DOHH2 (cell line): ENCODE results near the gene GAK.

ENCODE experiments used
- H3F3A ChIP-seq: fragments of 200-600 bp; sonication (generic), shearing (Covaris generic); 2 replicates; pipeline ENCODE4 v1.6.0; 2016; ENCODE audit warnings: antibody characterized with exemption, mild to moderate bottlenecking; ENCODE audit not compliant: control insufficient read depth, insufficient read depth
- H3K27ac ChIP-seq: fragments of 200-600 bp; sonication (generic); 2 replicates; pipeline ENCODE4 v1.5.1; 2014; ENCODE audit warnings: low read depth, mild to moderate bottlenecking, low read length, moderate library complexity
- H3K27me3 ChIP-seq: fragments of 200-600 bp; sonication (generic); 2 replicates; pipeline ENCODE4 v1.6.1; 2014; ENCODE audit warnings: mild to moderate bottlenecking, low read length, mixed read lengths; ENCODE audit not compliant: control insufficient read depth
- H3K36me3 ChIP-seq: fragments of 200-600 bp; sonication (generic); 2 replicates; pipeline ENCODE4 v1.6.1; 2014; ENCODE audit warnings: mild to moderate bottlenecking, low read length, moderate library complexity, mixed read lengths; ENCODE audit not compliant: control insufficient read depth
- H3K4me1 ChIP-seq: fragments of 200-600 bp; sonication (generic); 2 replicates; pipeline ENCODE4 v1.6.1; 2014; ENCODE audit warnings: mild to moderate bottlenecking, low read length, mixed read lengths; ENCODE audit not compliant: control insufficient read depth
- H3K4me2 ChIP-seq: fragments of 200-600 bp; sonication (generic); 2 replicates; pipeline ENCODE4 v1.6.0; 2014; ENCODE audit warnings: mild to moderate bottlenecking, low read length, moderate library complexity
- H3K4me3 ChIP-seq: fragments of 200-600 bp; sonication (generic); 2 replicates; pipeline ENCODE4 v1.5.1; 2014; ENCODE audit warnings: mild to moderate bottlenecking, low read length, mixed read lengths
- H3K79me2 ChIP-seq: fragments of 200-600 bp; sonication (generic); 2 replicates; pipeline ENCODE4 v1.6.1; 2014; ENCODE audit warnings: mild to moderate bottlenecking, low read length, mixed read lengths; ENCODE audit not compliant: control insufficient read depth
- H3K9me2 ChIP-seq: fragments of 200-600 bp; sonication (generic); replicated peaks from 2 replicates; pipeline ENCODE4 v1.6.1; 2014; ENCODE audit warnings: mild to moderate bottlenecking, low read length, mixed read lengths; ENCODE audit not compliant: control insufficient read depth
- H3K9me3 ChIP-seq: fragments of 200-600 bp; sonication (generic); 2 replicates; pipeline ENCODE4 v1.6.1; 2014; ENCODE audit warnings: antibody characterized with exemption, low read length, mixed read lengths; ENCODE audit not compliant: control insufficient read depth, insufficient read depth
- H4K20me1 ChIP-seq: fragments of 200-600 bp; sonication (generic); 2 replicates; pipeline ENCODE4 v1.6.0; 2014; ENCODE audit warnings: low read depth, mild to moderate bottlenecking, antibody characterized with exemption, low read length, moderate library complexity; ENCODE audit not compliant: control insufficient read depth, insufficient read depth
- EZH2phosphoT487 ChIP-seq: fragments of 200-600 bp; sonication (generic); IDR thresholded peaks from 2 replicates; pipeline ENCODE4 v1.6.1; 2017; ENCODE audit warnings: borderline replicate concordance, mild to moderate bottlenecking, antibody characterized with exemption, low read length, moderate library complexity, mixed read lengths
- TF ChIP-seq, protein P1 (sequence below): fragments of 200-600 bp; sonication (generic); IDR thresholded peaks from one replicate; pipeline ENCODE4 v1.5.1; 2014; ENCODE audit warnings: antibody characterized with exemption, mild to moderate bottlenecking, low read depth, low read length; ENCODE audit not compliant: poor library complexity, severe bottlenecking

GAK gene

GRCh38 chr4:955161-955921, 23.2 kb upstream of the GAK start:
- no peaks in the 10 kb centered on the region for H3K36me3 ChIP-seq
- no peak for TF ChIP-seq EZH2phosphoT487

DNA sequence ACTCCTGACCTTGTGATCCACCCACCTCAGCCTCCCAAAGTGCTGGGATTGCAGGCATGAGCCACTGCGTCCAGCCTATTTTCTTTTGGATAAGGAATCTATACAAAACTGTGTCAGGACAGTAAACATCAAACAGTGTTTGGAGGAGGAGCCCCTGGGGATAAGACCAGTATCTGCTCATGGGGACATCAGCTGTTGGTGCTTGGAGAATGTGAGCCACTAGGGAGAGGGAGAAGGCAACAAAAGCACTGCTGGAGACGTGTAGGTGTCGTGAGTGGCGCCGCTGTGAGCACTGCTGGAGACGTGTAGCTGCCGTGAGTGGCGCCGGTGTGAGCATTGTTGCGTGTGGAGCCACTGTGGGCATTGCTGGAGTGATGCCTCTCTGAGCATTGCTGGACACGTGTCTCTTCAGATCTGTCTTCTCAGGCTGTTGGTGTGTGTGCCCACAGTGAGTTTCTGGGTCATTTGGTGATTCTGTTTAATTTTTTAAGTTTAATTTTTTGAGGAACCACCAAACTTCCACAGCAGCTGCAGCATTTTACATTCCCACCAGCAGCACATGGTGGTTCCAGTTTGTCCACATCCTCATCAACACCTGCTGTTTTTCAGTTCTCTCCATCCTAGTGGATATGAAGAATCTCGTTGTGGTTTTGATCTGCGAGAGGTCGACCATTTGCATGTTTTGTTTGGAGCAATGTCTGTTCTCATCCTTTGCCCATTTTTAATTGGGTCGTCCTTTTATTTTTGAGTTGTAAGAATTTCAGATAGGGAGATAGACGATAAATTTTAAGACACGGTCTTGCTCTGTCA, 22.3 kb upstream of the GAK start:
- Histone ChIP-seq H3F3A (no peaks in the 10 kb centered on the region), H4K20me1 (no peaks in the 10 kb centered on the region), H3K79me2 (no peaks in the 10 kb centered on the region), H3K9me2 (no peaks in the 10 kb centered on the region), H3K4me1 (no peaks in the 10 kb centered on the region), H3K4me2 (no peak overlapping the region), H3K27me3 (no peaks in the 10 kb centered on the region), H3K27ac (no peak overlapping the region), H3K36me3 (no peaks in the 10 kb centered on the region), H3K9me3 (no peaks in the 10 kb centered on the region), H3K4me3 (no peak overlapping the region)
- TF ChIP-seq EZH2phosphoT487 = no peak
- TF ChIP-seq, protein P1, sequence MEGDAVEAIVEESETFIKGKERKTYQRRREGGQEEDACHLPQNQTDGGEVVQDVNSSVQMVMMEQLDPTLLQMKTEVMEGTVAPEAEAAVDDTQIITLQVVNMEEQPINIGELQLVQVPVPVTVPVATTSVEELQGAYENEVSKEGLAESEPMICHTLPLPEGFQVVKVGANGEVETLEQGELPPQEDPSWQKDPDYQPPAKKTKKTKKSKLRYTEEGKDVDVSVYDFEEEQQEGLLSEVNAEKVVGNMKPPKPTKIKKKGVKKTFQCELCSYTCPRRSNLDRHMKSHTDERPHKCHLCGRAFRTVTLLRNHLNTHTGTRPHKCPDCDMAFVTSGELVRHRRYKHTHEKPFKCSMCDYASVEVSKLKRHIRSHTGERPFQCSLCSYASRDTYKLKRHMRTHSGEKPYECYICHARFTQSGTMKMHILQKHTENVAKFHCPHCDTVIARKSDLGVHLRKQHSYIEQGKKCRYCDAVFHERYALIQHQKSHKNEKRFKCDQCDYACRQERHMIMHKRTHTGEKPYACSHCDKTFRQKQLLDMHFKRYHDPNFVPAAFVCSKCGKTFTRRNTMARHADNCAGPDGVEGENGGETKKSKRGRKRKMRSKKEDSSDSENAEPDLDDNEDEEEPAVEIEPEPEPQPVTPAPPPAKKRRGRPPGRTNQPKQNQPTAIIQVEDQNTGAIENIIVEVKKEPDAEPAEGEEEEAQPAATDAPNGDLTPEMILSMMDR = no peak

More at GRCh38 chr4:955161-955921, 23.2 kb upstream of the GAK start:
- Histone ChIP-seq H3K9me2 (no peaks in the 10 kb centered on the region), H3K4me1 (no peaks in the 10 kb centered on the region), H3F3A (no peaks in the 10 kb centered on the region), H3K4me3 (no peak overlapping the region), H3K4me2 (no peak overlapping the region), H3K27ac (no peak overlapping the region), H4K20me1 (no peaks in the 10 kb centered on the region), H3K27me3 (no peaks in the 10 kb centered on the region), H3K9me3 (no peaks in the 10 kb centered on the region), H3K79me2 (no peaks in the 10 kb centered on the region)

GRCh38 chr4:953574-953915, 21.4 kb upstream of the GAK start:
- H3K9me2 ChIP-seq = no peaks in the 10 kb centered on the region
- H3K4me1 ChIP-seq = no peaks in the 10 kb centered on the region
- no peaks in the 10 kb centered on the region for H3F3A ChIP-seq
- H3K4me3 ChIP-seq = no peak overlapping the region
- no peaks in the 10 kb centered on the region for H3K9me3 ChIP-seq
- no peaks in the 10 kb centered on the region for H3K79me2 ChIP-seq
- TF ChIP-seq EZH2phosphoT487 = no peak
- TF ChIP-seq, protein P1 = no peak
- H3K4me2 ChIP-seq = no peak overlapping the region
- 0 out of 2 replicates have a peak, but pooled peaks cover 7% of the 10 kb centered on the region for H4K20me1 ChIP-seq
- H3K27ac ChIP-seq = no peak overlapping the region
- H3K27me3 ChIP-seq = no peaks in the 10 kb centered on the region
- H3K36me3 ChIP-seq = no peaks in the 10 kb centered on the region
